ENCODE data around the gene TPP2.

The TPP2 gene

GRCh38 chr13:102591988-102592781 is 4.6 kb upstream of the TPP2 start:
- peak; percentile 74 for DNase-seq
- Histone ChIP-seq H3K14ac (ENCODE audit: low read length in 2 of 2) (peak overlapping the region in 1 of 2 experiments; percentile 79), H3K4me3 (ENCODE audit: insufficient read depth in 1 of 2, low read depth in 1 of 2, low read length in 2 of 2) (peak overlapping the region; percentile 65 to 82), H3K4me2 (ENCODE audit: low read length, poor library complexity, severe bottlenecking) (peak overlapping the region; percentile 97), H3K4ac (ENCODE audit: low read depth in 1 of 2, low read length in 2 of 2) (peak overlapping the region in 1 of 2 experiments; percentile 62), H3K9ac (ENCODE audit: low read length) (peak overlapping the region; percentile 83), H3K36me3 (ENCODE audit: control insufficient read depth in 1 of 2, insufficient read depth in 2 of 2, low read depth in 1 of 2, low read length in 2 of 2) (no peaks in the 10 kb centered on the region), H3K27me3 (ENCODE audit: control insufficient read depth in 1 of 2, insufficient read depth in 1 of 2, low read length in 2 of 2) (no peaks in the 10 kb centered on the region), H3K9me3 (ENCODE audit: control insufficient read depth, low read length) (no peaks in the 10 kb centered on the region), H3K18ac (ENCODE audit: low read depth in 1 of 2, low read length in 2 of 2) (peak overlapping the region in 1 of 2 experiments; percentile 84), H2BK120ac (ENCODE audit: low read depth, low read length) (no peak overlapping the region), H3K23ac (ENCODE audit: low read length in 2 of 2) (peak overlapping the region in 1 of 2 experiments; percentile 74), H2BK15ac (ENCODE audit: low read depth, poor library complexity, severe bottlenecking) (no peak overlapping the region), H2BK12ac (ENCODE audit: low read length in 2 of 2) (peak overlapping the region in 1 of 2 experiments; percentile 42), H4K8ac (ENCODE audit: low read length) (peak overlapping the region; percentile 65), H2AFZ (ENCODE audit: low read depth, low read length) (peak overlapping the region; percentile 100), H3K27ac (ENCODE audit: low read length, poor library complexity, severe bottlenecking) (peak overlapping the region; percentile 63), H3K79me1 (replicated peaks; ENCODE audit: low read length, poor library complexity, severe bottlenecking) (no peaks in the 10 kb centered on the region), H4K91ac (ENCODE audit: low read length) (no peak overlapping the region), H2AK5ac (ENCODE audit: low read length, severe bottlenecking) (no peak overlapping the region), H2BK5ac (ENCODE audit: low read depth, low read length, poor library complexity, severe bottlenecking) (no peak overlapping the region), H3K4me1 (ENCODE audit: control insufficient read depth, insufficient read depth, low read depth, low read length) (peaks cover 5% of the 10 kb centered on the region)
- 1% methylated on average over 32 of the region's 36 CpGs for WGBS

- DNase-seq = no peak
- Histone ChIP-seq H3K9ac (ENCODE audit: low read length) (no peak overlapping the region), H3K27me3 (ENCODE audit: control insufficient read depth in 1 of 2, insufficient read depth in 1 of 2, low read length in 2 of 2) (no peaks in the 10 kb centered on the region), H3K4me1 (ENCODE audit: control insufficient read depth, insufficient read depth, low read depth, low read length) (peaks cover 5% of the 10 kb centered on the region), H3K79me1 (replicated peaks; ENCODE audit: low read length, poor library complexity, severe bottlenecking) (no peaks in the 10 kb centered on the region), H2AFZ (ENCODE audit: low read depth, low read length) (no peak overlapping the region), H3K4ac (ENCODE audit: low read depth in 1 of 2, low read length in 2 of 2) (no peak overlapping the region), H2BK12ac (ENCODE audit: low read length in 2 of 2) (no peak overlapping the region), H4K8ac (ENCODE audit: low read length) (no peak overlapping the region), H4K91ac (ENCODE audit: low read length) (no peak overlapping the region), H3K23ac (ENCODE audit: low read length in 2 of 2) (no peak overlapping the region), H2BK5ac (ENCODE audit: low read depth, low read length, poor library complexity, severe bottlenecking) (no peak overlapping the region), H2AK5ac (ENCODE audit: low read length, severe bottlenecking) (no peak overlapping the region), H3K27ac (ENCODE audit: low read length, poor library complexity, severe bottlenecking) (no peak overlapping the region), H3K9me3 (ENCODE audit: control insufficient read depth, low read length) (no peaks in the 10 kb centered on the region), H3K18ac (ENCODE audit: low read depth in 1 of 2, low read length in 2 of 2) (no peak overlapping the region), H3K14ac (ENCODE audit: low read length in 2 of 2) (no peak overlapping the region), H3K4me2 (ENCODE audit: low read length, poor library complexity, severe bottlenecking) (no peak overlapping the region), H2BK120ac (ENCODE audit: low read depth, low read length) (no peak overlapping the region), H3K36me3 (ENCODE audit: control insufficient read depth in 1 of 2, insufficient read depth in 2 of 2, low read depth in 1 of 2, low read length in 2 of 2) (no peaks in the 10 kb centered on the region), H2BK15ac (ENCODE audit: low read depth, poor library complexity, severe bottlenecking) (no peak overlapping the region), H3K4me3 (ENCODE audit: insufficient read depth in 1 of 2, low read depth in 1 of 2, low read length in 2 of 2) (no peak overlapping the region)
- 83% methylated on average over 1 of the region's 3 CpGs for WGBS
These were observed 3.3 kb upstream of the TPP2 start for GRCh38 chr13:102593466-102593865.

GRCh38 chr13:102597029-102597961 is 509 bp downstream of the TPP2 start:
- Histone ChIP-seq H3K36me3 (ENCODE audit: control insufficient read depth in 1 of 2, insufficient read depth in 2 of 2, low read depth in 1 of 2, low read length in 2 of 2) (no peaks in the 10 kb centered on the region), H3K14ac (ENCODE audit: low read length in 2 of 2) (peak overlapping the region; percentile 91 to 92), H3K4ac (ENCODE audit: low read depth in 1 of 2, low read length in 2 of 2) (peak overlapping the region; percentile 71 to 83), H3K27ac (ENCODE audit: low read length, poor library complexity, severe bottlenecking) (peak overlapping the region; percentile 72), H3K4me3 (ENCODE audit: insufficient read depth in 1 of 2, low read depth in 1 of 2, low read length in 2 of 2) (peak overlapping the region; percentile 88 to 95), H4K8ac (ENCODE audit: low read length) (peak overlapping the region; percentile 91), H2BK120ac (ENCODE audit: low read depth, low read length) (peak overlapping the region; percentile 98), H3K4me1 (ENCODE audit: control insufficient read depth, insufficient read depth, low read depth, low read length) (peaks cover 2% of the 10 kb centered on the region), H3K18ac (ENCODE audit: low read depth in 1 of 2, low read length in 2 of 2) (peak overlapping the region; percentile 88 to 96), H2BK12ac (ENCODE audit: low read length in 2 of 2) (peak overlapping the region in 1 of 2 experiments; percentile 32), H3K9ac (ENCODE audit: low read length) (peak overlapping the region; percentile 98), H3K27me3 (ENCODE audit: control insufficient read depth in 1 of 2, insufficient read depth in 1 of 2, low read length in 2 of 2) (no peaks in the 10 kb centered on the region), H3K4me2 (ENCODE audit: low read length, poor library complexity, severe bottlenecking) (peak overlapping the region; percentile 63), H4K91ac (ENCODE audit: low read length) (peak overlapping the region; percentile 85), H2BK5ac (ENCODE audit: low read depth, low read length, poor library complexity, severe bottlenecking) (peak overlapping the region; percentile 76), H3K9me3 (ENCODE audit: control insufficient read depth, low read length) (no peaks in the 10 kb centered on the region), H2AK5ac (ENCODE audit: low read length, severe bottlenecking) (no peak overlapping the region), H2BK15ac (ENCODE audit: low read depth, poor library complexity, severe bottlenecking) (peak overlapping the region; percentile 93), H3K79me1 (replicated peaks; ENCODE audit: low read length, poor library complexity, severe bottlenecking) (no peaks in the 10 kb centered on the region), H3K23ac (ENCODE audit: low read length in 2 of 2) (peak overlapping the region in 1 of 2 experiments; percentile 94), H2AFZ (ENCODE audit: low read depth, low read length) (peak overlapping the region; percentile 90)
- DNase-seq = peak; percentile 59
- under 1% methylated on average over 35 of the region's 67 CpGs for WGBS

- WGBS = 2% methylated on average over 4 of the region's 6 CpGs
- H4K8ac ChIP-seq (ENCODE audit: low read length) = no peak overlapping the region
These were observed 1.3 kb downstream of the TPP2 start for GRCh38 chr13:102598061-102598460.

More at GRCh38 chr13:102598061-102598460, 1.3 kb downstream of the TPP2 start:
- peak overlapping the region; percentile 98 for H3K9ac ChIP-seq (ENCODE audit: low read length)
- H3K4me2 ChIP-seq (ENCODE audit: low read length, poor library complexity, severe bottlenecking) = peak overlapping the region; percentile 92
- peak; percentile 15 for DNase-seq
- H3K23ac ChIP-seq (ENCODE audit: low read length in 2 of 2) = no peak overlapping the region
- H2AK5ac ChIP-seq (ENCODE audit: low read length, severe bottlenecking) = no peak overlapping the region
- no peak overlapping the region for H2BK15ac ChIP-seq (ENCODE audit: low read depth, poor library complexity, severe bottlenecking)
- H3K79me1 ChIP-seq (replicated peaks; ENCODE audit: low read length, poor library complexity, severe bottlenecking) = no peaks in the 10 kb centered on the region
- H3K36me3 ChIP-seq (ENCODE audit: control insufficient read depth in 1 of 2, insufficient read depth in 2 of 2, low read depth in 1 of 2, low read length in 2 of 2) = no peaks in the 10 kb centered on the region
- no peaks in the 10 kb centered on the region for H3K4me1 ChIP-seq (ENCODE audit: control insufficient read depth, insufficient read depth, low read depth, low read length)
- H2BK120ac ChIP-seq (ENCODE audit: low read depth, low read length) = no peak overlapping the region
- no peak overlapping the region for H4K91ac ChIP-seq (ENCODE audit: low read length)
- H3K18ac ChIP-seq (ENCODE audit: low read depth in 1 of 2, low read length in 2 of 2) = no peak overlapping the region
- H3K9me3 ChIP-seq (ENCODE audit: control insufficient read depth, low read length) = no peaks in the 10 kb centered on the region
- no peak overlapping the region for H3K14ac ChIP-seq (ENCODE audit: low read length in 2 of 2)
- H3K27ac ChIP-seq (ENCODE audit: low read length, poor library complexity, severe bottlenecking) = no peak overlapping the region
- no peak overlapping the region for H2BK5ac ChIP-seq (ENCODE audit: low read depth, low read length, poor library complexity, severe bottlenecking)
- no peak overlapping the region for H2BK12ac ChIP-seq (ENCODE audit: low read length in 2 of 2)
- no peaks in the 10 kb centered on the region for H3K27me3 ChIP-seq (ENCODE audit: control insufficient read depth in 1 of 2, insufficient read depth in 1 of 2, low read length in 2 of 2)
- no peak overlapping the region for H3K4ac ChIP-seq (ENCODE audit: low read depth in 1 of 2, low read length in 2 of 2)
- peak overlapping the region in 1 of 2 experiments; percentile 88 for H3K4me3 ChIP-seq (ENCODE audit: insufficient read depth in 1 of 2, low read depth in 1 of 2, low read length in 2 of 2)
- no peak overlapping the region for H2AFZ ChIP-seq (ENCODE audit: low read depth, low read length)
